Left ventricle myocardium inferior (tissue), 1 donor: ENCODE data around the gene ATG4C. TPM values are rescaled to one million over a fixed set of nuclear protein-coding genes. Genes with fewer than 3 reads are reported as not detected.

Source experiments
- DNase-seq: peaks from one replicate; pipeline ENCODE4 v3.0.0-alpha.2; 2020
- H3K27ac ChIP-seq: fragments of 200-600 bp; replicated peaks from 2 replicates; pipeline ENCODE4 v1.8.0; 2021
- H3K27me3 ChIP-seq: fragments of 200-600 bp; 2 replicates; pipeline ENCODE4 v1.8.0; 2021; ENCODE audit warnings: low read depth
- H3K36me3 ChIP-seq: fragments of 200-600 bp; 2 replicates; pipeline ENCODE4 v1.8.0; 2021
- H3K4me1 ChIP-seq: fragments of 200-600 bp; 2 replicates; pipeline ENCODE4 v1.8.0; 2021
- H3K4me3 ChIP-seq: fragments of 200-600 bp; 2 replicates; pipeline ENCODE4 v1.8.0; 2021; ENCODE audit warnings: mild to moderate bottlenecking, moderate library complexity
- H3K9me3 ChIP-seq: fragments of 200-600 bp; replicated peaks from 2 replicates; pipeline ENCODE4 v1.8.0; 2021
- intact Hi-C: fragments of 100-400 bp; cut with micrococcal nuclease; formaldehyde crosslinking; loops from one replicate; pipeline ENCODE4 v1.11.0; 2022
- total RNA-seq: library from RNA; stranded (reverse); fragmentation: NEBNext Ultra II Directional; extraction: Animal tissue kit (Norgen Biotek cat#: 25700); gene quantifications from one replicate; pipeline ENCODE4 v1.2.1, GENCODE V29; 2021
- TF ChIP-seq, protein P1 (sequence below): fragments of 200-600 bp; IDR thresholded peaks from 2 replicates; pipeline ENCODE4 v1.8.0; 2021; ENCODE audit warnings: antibody characterized with exemption, mild to moderate bottlenecking, borderline replicate concordance
- donor health status: DM: no; HTN: yes; CAD: no; lungs with severe emphysema.

Gene ATG4C
- total RNA-seq, 1 donor from 2014 or later, result 10.9 TPM

DNA sequence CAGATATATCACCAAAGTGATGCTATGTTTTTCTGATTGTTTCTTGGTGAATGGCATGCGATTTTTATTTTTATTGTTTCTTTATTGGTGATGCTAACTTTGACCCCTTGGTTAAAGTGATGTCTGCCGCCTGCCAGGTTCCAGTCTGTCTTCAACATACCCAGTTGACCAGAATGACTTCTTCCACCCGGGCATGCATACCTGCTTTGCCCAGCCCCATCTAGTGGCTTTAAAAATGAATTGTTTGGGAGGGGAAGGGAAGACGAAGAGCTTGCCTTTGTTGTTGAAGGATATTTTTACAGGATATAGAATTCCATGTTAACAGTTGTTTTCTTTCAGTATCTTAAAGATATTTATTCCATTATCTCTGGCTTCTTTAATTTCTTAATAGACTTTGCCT, 65.1 kb downstream of the ATG4C start:
- no peak overlapping the region for H3K4me3 ChIP-seq
- DNase-seq, result no peak
- no peaks in the 10 kb centered on the region for H3K4me1 ChIP-seq
- H3K27ac ChIP-seq, result no peak overlapping the region
- TF ChIP-seq, protein P1, sequence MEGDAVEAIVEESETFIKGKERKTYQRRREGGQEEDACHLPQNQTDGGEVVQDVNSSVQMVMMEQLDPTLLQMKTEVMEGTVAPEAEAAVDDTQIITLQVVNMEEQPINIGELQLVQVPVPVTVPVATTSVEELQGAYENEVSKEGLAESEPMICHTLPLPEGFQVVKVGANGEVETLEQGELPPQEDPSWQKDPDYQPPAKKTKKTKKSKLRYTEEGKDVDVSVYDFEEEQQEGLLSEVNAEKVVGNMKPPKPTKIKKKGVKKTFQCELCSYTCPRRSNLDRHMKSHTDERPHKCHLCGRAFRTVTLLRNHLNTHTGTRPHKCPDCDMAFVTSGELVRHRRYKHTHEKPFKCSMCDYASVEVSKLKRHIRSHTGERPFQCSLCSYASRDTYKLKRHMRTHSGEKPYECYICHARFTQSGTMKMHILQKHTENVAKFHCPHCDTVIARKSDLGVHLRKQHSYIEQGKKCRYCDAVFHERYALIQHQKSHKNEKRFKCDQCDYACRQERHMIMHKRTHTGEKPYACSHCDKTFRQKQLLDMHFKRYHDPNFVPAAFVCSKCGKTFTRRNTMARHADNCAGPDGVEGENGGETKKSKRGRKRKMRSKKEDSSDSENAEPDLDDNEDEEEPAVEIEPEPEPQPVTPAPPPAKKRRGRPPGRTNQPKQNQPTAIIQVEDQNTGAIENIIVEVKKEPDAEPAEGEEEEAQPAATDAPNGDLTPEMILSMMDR, result no peak
- no peaks in the 10 kb centered on the region for H3K9me3 ChIP-seq
- no peaks in the 10 kb centered on the region for H3K27me3 ChIP-seq
- peaks cover 21% of the 10 kb centered on the region for H3K36me3 ChIP-seq
- intact Hi-C loops, result no loop called here

DNA sequence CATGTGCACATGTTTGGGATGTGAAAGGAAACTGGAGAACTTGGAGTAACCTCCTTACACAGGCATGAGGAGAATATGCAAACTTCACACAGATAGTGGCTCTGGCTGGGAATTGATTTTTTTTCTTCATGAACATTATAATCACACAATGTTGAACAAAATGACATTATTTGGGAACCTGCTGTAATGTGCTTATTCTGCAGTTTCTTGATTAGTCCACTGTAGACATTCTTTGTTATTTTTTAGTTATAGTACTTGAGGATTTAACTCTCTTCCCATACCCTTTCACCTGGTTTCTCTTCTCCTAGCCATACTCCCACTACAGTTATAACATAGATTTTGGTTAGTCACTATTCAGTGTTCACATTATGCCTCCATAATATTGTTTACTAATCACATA, 68.3 kb downstream of the ATG4C start:
- DNase-seq, result no peak
- Histone ChIP-seq H3K9me3 (no peaks in the 10 kb centered on the region), H3K36me3 (peaks cover 24% of the 10 kb centered on the region), H3K27ac (no peak overlapping the region), H3K4me3 (no peak overlapping the region), H3K27me3 (no peaks in the 10 kb centered on the region), H3K4me1 (no peaks in the 10 kb centered on the region)
- intact Hi-C loops, result no loop called here
- TF ChIP-seq, protein P1, result no peak

DNA sequence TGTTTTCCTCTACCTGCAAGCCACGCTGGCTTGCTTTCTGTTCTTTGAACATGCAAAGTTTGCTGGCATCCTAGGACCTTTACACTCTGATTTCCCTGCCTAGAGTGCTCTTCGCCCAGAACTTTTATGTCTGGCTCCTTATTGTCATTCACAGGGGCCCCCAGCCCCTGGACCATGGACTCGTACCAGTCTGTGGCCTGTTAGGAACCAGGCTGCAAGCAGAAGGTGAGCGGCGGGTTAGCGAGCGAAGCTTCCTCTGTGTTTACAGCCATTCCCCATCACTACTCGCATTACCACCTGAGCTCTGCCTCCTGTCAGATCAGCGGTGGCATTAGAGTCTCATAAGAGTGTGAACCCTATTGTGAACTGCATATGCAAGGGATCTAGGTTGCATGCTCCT, 73.0 kb downstream of the ATG4C start:
- Histone ChIP-seq H3K27ac (no peak overlapping the region), H3K27me3 (no peaks in the 10 kb centered on the region)
- TF ChIP-seq, protein P1, result no peak

DNA sequence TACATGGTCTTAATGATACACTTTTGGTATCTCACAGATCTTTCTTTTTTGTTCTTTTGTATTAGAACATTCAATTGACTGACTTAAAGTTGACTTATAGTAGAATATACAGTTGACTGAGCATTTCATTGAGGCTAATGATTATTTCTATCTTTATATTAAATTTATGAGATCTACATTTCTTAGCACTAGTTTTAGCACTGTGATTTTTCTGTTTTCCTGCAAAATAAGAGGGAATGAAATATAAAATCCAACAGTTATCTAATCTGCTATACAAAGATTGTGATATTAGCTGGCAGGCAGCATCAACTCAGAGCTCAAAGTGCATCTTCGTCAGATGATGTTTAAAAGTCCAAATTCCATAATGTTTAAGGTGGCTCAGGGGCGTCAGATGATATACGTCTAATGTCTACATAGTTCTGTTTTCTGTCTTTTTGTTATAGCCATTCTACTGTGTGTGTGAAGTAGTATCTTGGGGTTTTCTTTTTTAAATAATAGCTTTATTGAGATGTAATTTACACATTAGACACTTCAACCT, 85.4 kb downstream of the ATG4C start:
- no peaks in the 10 kb centered on the region for H3K36me3 ChIP-seq
- TF ChIP-seq, protein P1, result no peak
- H3K4me1 ChIP-seq, result no peaks in the 10 kb centered on the region
- no peaks in the 10 kb centered on the region for H3K9me3 ChIP-seq
- no peak overlapping the region for H3K4me3 ChIP-seq
- DNase-seq, result no peak
- no peaks in the 10 kb centered on the region for H3K27me3 ChIP-seq
- no peak overlapping the region for H3K27ac ChIP-seq
- intact Hi-C loops, result no loop called here

More for the DNA sequence above, 73.0 kb downstream of the ATG4C start:
- Histone ChIP-seq H3K4me1 (no peaks in the 10 kb centered on the region), H3K4me3 (no peak overlapping the region), H3K9me3 (no peaks in the 10 kb centered on the region), H3K36me3 (peaks cover 38% of the 10 kb centered on the region)
- no peak for DNase-seq
- intact Hi-C loops, result no loop called here

DNA sequence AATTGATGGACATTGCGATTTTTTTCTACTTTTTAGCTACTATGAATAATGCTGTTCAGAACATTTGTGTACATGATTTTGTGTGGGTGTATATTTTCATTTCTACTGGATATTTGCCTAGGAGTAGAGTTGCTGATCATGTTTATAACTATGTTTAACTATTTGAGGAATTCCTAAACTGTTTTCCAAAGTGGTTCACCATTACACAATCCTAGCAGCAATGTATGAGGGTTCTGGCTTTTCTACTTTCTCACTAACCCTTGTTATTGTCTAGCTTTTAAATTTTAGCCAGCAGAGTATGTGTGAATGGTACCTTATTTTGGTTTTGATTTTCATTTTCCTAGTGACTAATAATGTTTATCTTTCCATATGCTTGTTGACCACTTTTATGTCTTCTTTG, 86.2 kb downstream of the ATG4C start:
- Histone ChIP-seq H3K27ac (no peak overlapping the region), H3K9me3 (no peaks in the 10 kb centered on the region), H3K4me1 (no peaks in the 10 kb centered on the region), H3K36me3 (no peaks in the 10 kb centered on the region), H3K27me3 (no peaks in the 10 kb centered on the region), H3K4me3 (no peak overlapping the region)
- intact Hi-C loops, result no loop called here
- DNase-seq, result no peak
- TF ChIP-seq, protein P1, result no peak

DNA sequence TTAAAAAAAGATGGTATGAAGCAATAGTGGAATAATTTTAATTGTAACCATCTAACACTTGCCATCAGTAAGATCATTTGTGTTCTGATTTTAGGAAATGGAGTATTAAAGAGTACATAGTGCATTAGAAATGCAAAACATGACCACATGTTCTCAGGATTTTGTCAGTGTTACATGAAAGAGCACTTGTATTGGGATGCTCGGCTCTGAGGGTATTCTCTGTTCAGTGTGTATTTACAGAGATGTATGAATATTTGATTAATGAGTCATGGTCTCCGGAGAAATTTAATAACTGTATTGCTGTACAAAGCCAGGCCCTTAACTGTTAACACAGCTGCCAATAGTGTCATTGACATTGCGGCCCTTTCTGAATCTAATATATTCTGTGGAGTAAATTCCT, 91.7 kb downstream of the ATG4C start:
- Histone ChIP-seq H3K4me3 (no peak overlapping the region), H3K9me3 (peaks cover 8% of the 10 kb centered on the region), H3K4me1 (no peaks in the 10 kb centered on the region), H3K27me3 (peaks cover 22% of the 10 kb centered on the region), H3K36me3 (no peaks in the 10 kb centered on the region), H3K27ac (no peak overlapping the region)
- DNase-seq, result no peak
- intact Hi-C loops, result no loop called here
- TF ChIP-seq, protein P1, result no peak
